ENCODE data around the gene LMO1.
A peak's percentile ranks its signal among the peaks of the same experiment; 100 is the strongest.

Gene LMO1

GRCh38 chr11:8227156-8228152 is 36.2 kb downstream of the LMO1 start:
- DNase-seq (ENCODE audit: low read depth in 2 of 2) = no peak

DNA sequence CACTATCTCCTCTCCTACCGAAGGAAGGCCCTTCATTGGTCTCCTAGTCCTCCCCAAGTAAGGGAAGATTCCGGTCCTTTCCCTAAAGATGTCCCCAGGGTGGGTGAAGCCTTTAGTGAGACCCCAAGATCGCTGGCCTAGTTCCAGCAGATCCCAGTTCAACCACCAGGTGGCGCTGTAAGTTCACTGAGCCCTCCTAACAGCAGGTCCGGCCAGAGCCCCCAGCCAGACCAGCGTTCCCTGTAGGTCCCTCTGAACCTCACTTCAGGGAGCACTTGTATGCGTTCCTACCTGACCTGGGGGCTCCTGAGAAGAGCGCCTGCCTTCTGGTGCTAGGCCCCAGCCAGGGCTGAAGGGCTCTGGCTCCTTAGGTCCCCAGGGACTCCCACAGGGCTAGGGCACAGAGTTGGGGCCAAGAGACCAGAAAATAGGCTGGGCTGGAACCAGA is 38.1 kb downstream of the LMO1 start:
- DNase-seq (ENCODE audit: low read depth in 2 of 2) = peak; percentile 29 to 57

- DNase-seq (ENCODE audit: low read depth in 2 of 2) = no peak
These were observed 39.0 kb downstream of the LMO1 start for GRCh38 chr11:8224711-8225110.

GRCh38 chr11:8224161-8224591 is 39.5 kb downstream of the LMO1 start:
- no peak for DNase-seq (ENCODE audit: low read depth in 2 of 2)

GRCh38 chr11:8223513-8223900 is 40.2 kb downstream of the LMO1 start:
- no peak for DNase-seq (ENCODE audit: low read depth in 2 of 2)

DNA sequence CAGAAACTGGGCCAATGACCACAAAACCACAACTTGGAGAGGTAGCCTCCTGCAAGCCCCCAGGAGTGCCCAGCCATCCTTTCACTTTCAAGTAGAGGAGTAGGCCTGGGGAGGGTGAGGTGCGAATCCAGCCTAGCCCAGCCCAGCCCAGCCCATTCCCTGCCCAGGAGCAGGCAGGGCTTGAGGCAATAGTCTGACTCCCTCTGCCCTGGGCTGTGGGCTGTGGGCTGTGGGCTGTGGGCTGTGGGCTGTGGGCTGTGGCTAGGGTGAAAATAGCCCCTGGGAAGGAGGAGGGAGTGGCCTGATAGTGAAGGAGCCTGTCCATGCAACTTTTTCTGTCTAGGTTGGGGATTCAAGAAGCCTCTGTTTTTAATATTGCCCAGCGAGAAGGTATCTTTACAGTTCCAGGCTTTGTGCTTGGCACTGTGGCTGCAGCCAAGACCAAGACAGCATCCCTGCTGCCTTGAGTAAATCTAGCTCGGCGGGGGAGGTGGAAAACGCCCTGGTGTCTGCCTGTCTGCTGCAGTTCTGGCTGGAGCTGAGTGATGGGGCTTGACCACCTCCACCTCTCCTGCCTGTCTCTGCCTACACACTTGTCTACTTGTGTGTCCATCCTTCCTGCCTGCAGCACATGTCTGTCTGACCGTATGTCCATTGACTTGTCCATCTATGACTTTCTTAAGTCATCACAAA is 40.7 kb downstream of the LMO1 start:
- no peak for DNase-seq (ENCODE audit: low read depth in 2 of 2)

DNA sequence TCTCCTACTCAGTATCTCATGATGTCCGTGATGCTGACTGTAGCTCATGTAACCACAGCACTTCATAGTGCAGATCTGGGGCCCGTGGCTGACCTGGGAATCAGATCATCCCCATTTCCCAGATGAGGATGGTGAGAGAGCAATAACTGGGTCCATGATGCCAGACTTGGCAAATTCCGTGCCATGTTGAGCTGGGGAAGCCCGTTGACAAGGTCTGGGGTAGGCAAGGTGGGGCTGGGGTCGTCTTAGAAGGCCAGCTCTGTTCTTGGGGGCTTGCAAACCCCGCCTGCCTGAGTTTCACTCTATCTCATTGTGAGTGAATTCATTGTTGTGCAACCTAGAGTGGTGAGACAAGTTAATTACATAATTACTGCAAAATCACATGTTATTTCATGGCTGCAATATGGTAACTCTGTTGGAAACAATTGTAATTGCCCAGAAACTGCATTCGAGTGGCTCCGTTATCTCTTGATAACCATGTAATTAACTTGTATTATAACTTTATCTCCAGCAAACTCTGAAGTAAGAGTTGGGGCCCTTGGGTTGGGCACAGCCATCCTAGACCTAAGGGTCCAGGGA is 41.7 kb downstream of the LMO1 start:
- no peak for DNase-seq (ENCODE audit: low read depth in 2 of 2)

DNA sequence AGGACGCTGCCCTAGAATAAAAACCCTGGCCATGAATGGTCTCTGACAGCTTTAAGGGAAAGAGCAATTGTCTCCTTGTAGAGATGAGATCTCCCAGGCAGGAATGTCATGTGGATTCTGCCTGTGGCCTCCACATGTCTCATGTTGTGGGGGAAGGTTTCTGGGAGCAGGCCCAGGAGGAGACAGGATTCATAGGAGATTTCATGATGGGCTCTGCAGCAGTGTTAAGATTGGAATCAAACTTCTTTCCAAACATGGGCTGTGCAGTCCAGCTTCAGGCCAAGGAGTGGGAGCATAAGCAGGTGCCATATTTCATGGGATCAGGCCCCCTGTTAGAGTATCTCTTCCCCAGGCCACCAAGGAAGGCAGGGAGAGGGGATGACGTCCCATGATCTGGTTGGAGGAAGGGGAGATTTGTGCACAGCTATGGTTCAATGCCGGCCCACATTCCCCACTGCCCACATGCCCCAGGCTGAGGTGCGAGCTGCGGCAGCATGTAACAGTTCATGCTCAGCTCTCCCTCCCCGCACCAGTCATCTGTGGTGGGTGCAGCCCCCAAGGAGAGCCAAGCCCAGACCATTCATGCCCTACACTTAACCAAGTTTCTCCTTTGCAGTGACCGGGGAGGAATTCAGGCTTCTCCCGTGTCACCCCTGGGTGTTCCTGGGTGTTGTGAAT is 42.5 kb downstream of the LMO1 start:
- DNase-seq (ENCODE audit: low read depth in 2 of 2) = no peak

DNA sequence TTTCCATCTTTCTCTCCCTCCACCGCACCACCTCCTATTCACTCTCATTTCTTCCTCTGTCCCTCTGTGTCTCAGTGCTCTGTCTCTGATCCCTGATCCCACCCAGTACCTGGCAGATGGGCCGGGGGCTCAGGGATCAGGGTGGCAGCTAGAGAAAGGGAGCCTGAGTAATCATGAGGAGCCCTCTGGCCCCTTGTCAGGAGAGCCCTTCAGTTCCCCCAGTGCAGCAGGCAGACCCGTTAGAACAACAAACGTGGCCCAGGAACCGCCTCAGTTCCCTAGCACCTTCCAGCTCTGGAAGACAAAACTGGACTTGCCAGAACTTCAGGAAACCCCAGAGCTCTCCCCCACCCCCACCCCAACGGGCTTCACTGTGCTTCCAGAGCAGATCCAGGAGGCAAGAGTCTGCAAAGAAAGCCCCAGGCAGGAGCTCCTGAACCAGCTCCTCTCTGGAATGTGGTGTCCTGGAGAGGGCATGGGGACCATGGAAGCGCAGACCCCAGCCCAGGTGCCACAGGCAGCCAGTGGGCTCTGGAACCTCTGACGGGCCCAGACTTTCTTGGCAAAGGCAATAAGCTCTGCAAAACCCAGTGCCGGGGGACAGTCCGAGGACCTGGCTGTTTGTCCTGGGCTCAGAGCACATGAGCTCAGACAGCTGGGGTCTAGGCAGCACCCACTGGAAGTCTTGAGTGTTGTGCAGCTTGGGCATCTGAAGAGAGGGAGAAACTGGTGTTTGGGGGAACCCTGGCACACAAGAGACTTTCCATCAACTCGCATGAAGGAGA is 43.2 kb downstream of the LMO1 start:
- DNase-seq (ENCODE audit: low read depth in 2 of 2) = no peak

GRCh38 chr11:8219257-8220021 is 44.2 kb downstream of the LMO1 start:
- DNase-seq (ENCODE audit: low read depth in 2 of 2) = no peak

- DNase-seq (ENCODE audit: low read depth in 2 of 2) = no peak
These were observed 44.8 kb downstream of the LMO1 start for GRCh38 chr11:8218840-8219239.

- DNase-seq (ENCODE audit: low read depth in 2 of 2) = no peak
These were observed 45.3 kb downstream of the LMO1 start for GRCh38 chr11:8218409-8218808.

GRCh38 chr11:8217926-8218325 is 45.8 kb downstream of the LMO1 start:
- DNase-seq (ENCODE audit: low read depth in 2 of 2) = no peak

DNA sequence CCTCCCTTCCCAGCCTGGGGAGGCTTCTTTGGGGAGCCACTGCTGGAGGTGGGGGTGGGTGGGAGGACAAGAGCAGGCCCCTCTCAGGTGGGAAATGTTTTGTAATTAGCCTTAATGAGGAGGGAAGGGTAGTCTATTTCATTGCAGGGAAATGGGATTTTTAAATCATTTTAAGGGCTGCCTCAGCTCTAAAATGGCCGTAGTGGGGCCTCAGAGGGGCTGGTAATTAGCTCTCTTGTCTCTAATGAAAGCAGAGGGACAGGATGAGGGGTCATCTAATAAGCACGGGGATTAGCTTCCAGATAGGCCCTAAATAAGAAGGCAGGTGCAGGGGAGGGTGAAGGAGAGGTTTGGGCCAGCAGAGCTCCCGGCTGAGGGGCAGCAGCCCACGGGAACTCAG is 46.5 kb downstream of the LMO1 start:
- no peak for DNase-seq (ENCODE audit: low read depth in 2 of 2)

GRCh38 chr11:8213376-8213775 is 50.3 kb downstream of the LMO1 start:
- DNase-seq (ENCODE audit: low read depth in 2 of 2) = no peak

GRCh38 chr11:8209208-8209807 is 54.4 kb downstream of the LMO1 start:
- DNase-seq (ENCODE audit: low read depth in 2 of 2) = no peak

DNA sequence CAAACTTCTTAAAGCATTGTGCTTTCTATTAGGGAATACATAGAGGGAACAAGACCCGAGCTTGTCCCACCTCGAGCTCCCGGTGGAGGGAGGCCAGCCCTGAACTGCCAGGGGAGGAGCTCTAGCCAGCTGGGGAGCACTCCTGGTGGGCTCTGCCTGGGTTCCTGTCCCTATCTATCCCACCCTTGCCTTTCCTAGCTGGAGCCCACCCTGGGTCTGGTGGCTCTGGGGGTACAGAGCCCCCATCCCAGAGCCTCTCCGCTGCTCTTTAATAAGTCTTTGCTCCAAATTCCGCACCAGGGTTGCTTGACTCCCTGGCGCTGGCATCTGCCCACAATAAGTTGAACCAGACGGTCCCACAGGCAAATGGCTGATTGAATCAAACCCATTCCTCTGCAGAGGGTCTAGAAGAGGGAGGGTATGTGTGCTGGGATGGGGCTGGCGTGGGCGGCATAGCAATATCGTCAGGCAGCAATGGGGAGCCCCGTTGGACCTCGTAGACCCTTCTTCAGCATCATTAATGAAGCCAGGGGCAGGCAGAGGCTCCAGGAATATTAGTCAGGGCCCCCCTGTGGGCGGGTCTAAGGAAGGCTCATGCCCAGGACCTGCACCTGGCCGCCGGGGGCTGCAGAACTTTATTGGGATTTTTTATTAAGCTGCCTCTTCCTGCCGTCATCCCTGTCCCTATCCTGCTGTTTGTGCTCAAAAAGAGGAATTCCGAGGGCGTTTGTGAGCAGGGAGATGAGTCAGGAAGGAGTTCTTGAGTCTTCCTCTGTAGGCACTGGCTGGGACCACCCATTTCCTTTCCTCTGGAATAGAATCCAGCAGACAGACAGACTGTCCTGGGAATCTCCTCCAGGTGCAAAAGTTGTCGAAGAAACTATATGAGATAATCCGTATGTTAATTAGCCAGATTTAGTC is 56.3 kb downstream of the LMO1 start:
- DNase-seq (ENCODE audit: low read depth in 2 of 2) = no peak

GRCh38 chr11:8206251-8207079 is 57.2 kb downstream of the LMO1 start:
- DNase-seq (ENCODE audit: low read depth in 2 of 2) = no peak
